Endothelial cell of umbilical vein (primary cell): ENCODE results near the gene FRMD4A. TPM values are rescaled to one million over a fixed set of nuclear protein-coding genes. Genes with fewer than 3 reads are reported as not detected.
A peak's percentile ranks its signal among the peaks of the same experiment; 100 is the strongest.

ENCODE experiments used
- BruUV-seq: library from RNA; stranded (reverse); fragments of 400-500 nt; replicated peaks from 2 replicates; lab custom pipeline; 2021; lab: Mats Ljungman, UMichigan
- CTCF ChIA-PET: fragments of 300-600, 350-600 bp; sonication (Branson Sonifier 250); formaldehyde crosslinking; loops from one replicate; lab custom pipeline; 2021; ENCODE audit warnings: antibody characterized with exemption, inconsistent platforms; lab: Charles Lee
- POLR2A ChIA-PET: fragments of 300-600, 350-600 bp; sonication (Branson Sonifier 250); formaldehyde crosslinking; loops from one replicate; lab custom pipeline; 2021; ENCODE audit warnings: antibody characterized with exemption, inconsistent platforms; lab: Charles Lee
- DNase-seq: peaks from one replicate; pipeline ENCODE4 v3.0.0-alpha.2; 2011; ENCODE audit warnings: low read depth, low spot score
- FAIRE-seq: peaks from 2 replicates; lab custom pipeline; 2011; peaks lifted over from hg19 to GRCh38; lab: Jason Lieb, UNC
- H2AFZ ChIP-seq: 2 replicates; pipeline ENCODE4 v1.6.0; 2012; ENCODE audit warnings: low read depth, low read length, control low read depth, inconsistent platforms
- H3K27ac ChIP-seq: 2 replicates; pipeline ENCODE4 v1.5.1; 2011; ENCODE audit warnings: low read depth, mild to moderate bottlenecking, control low read depth, low read length, moderate library complexity; ENCODE audit not compliant: insufficient read depth
- H3K27me3 ChIP-seq, 2 experiments: 2 replicates each; pipeline versions ENCODE4 v1.6.0 to v1.6.1; 2011; ENCODE audit warnings: low read length in 2 of 2, mixed read lengths in 1 of 2; ENCODE audit not compliant: control insufficient read depth in 2 of 2, insufficient read depth in 2 of 2
- H3K36me3 ChIP-seq, 2 experiments: 2 replicates in 1 of 2; 3 replicates in 1 of 2; pipeline ENCODE4 v1.5.1; 2011; ENCODE audit warnings: low read length in 2 of 2, mild to moderate bottlenecking in 1 of 2, moderate library complexity in 1 of 2; ENCODE audit not compliant: control insufficient read depth in 2 of 2, insufficient read depth in 2 of 2; ENCODE audit errors: extremely low read depth in 1 of 2
- H3K4me1 ChIP-seq: 3 replicates; pipeline ENCODE4 v1.5.1; 2011; ENCODE audit warnings: mild to moderate bottlenecking, low read length; ENCODE audit not compliant: control insufficient read depth, insufficient read depth; ENCODE audit errors: extremely low read depth
- H3K4me2 ChIP-seq: 2 replicates; pipeline ENCODE4 v1.6.1; 2011; ENCODE audit warnings: low read length, control low read depth, mixed read lengths; ENCODE audit not compliant: insufficient read depth
- H3K4me3 ChIP-seq, 3 experiments: fragments of 200-600 bp in 1 of 3; sonication (generic), shearing (Covaris generic) in 1 of 3; replicated peaks in 1 of 3; 2 replicates each; pipeline ENCODE4 v1.5.1; 2011 to 2016; ENCODE audit warnings: control low read depth in 3 of 3, low read length in 3 of 3, mild to moderate bottlenecking in 2 of 3, inconsistent platforms in 1 of 3, low read depth in 1 of 3, moderate library complexity in 1 of 3; ENCODE audit not compliant: insufficient read depth in 1 of 3
- H3K79me2 ChIP-seq: 2 replicates; pipeline ENCODE4 v1.6.0; 2012; ENCODE audit warnings: low read length, inconsistent platforms; ENCODE audit not compliant: control insufficient read depth, insufficient read depth
- H3K9ac ChIP-seq: replicated peaks from 2 replicates; pipeline ENCODE3; 2011; ENCODE audit warnings: low read length, control low read depth; ENCODE audit not compliant: insufficient read depth; ENCODE audit errors: extremely low read depth
- H3K9me1 ChIP-seq: replicated peaks from 3 replicates; pipeline ENCODE4 v1.6.0; 2011; ENCODE audit warnings: mild to moderate bottlenecking, low read length; ENCODE audit not compliant: control insufficient read depth, insufficient read depth; ENCODE audit errors: extremely low read depth
- H3K9me3 ChIP-seq: replicated peaks from 2 replicates; pipeline ENCODE4 v1.5.1; 2012; ENCODE audit warnings: low read length, inconsistent platforms; ENCODE audit not compliant: control insufficient read depth, insufficient read depth
- H4K20me1 ChIP-seq: replicated peaks from 2 replicates; pipeline ENCODE3; 2011; ENCODE audit warnings: mild to moderate bottlenecking, low read length; ENCODE audit not compliant: control insufficient read depth, insufficient read depth; ENCODE audit errors: extremely low read depth
- EZH2 ChIP-seq: IDR thresholded peaks from 2 replicates; pipeline ENCODE4 v1.6.1; 2012; ENCODE audit warnings: borderline replicate concordance, low read depth, mild to moderate bottlenecking, moderate library complexity, low read length, inconsistent platforms; ENCODE audit not compliant: severe bottlenecking
- FOS ChIP-seq: IDR thresholded peaks from 2 replicates; pipeline ENCODE4 v1.6.1; 2011; ENCODE audit warnings: mild to moderate bottlenecking, low read length, moderate library complexity, borderline replicate concordance; ENCODE audit not compliant: insufficient read depth
- JUN ChIP-seq: IDR thresholded peaks from 2 replicates; pipeline ENCODE4 v1.6.1; 2011; ENCODE audit warnings: borderline replicate concordance, low read depth; ENCODE audit not compliant: insufficient read length, insufficient read depth
- MAX ChIP-seq: IDR thresholded peaks from 2 replicates; pipeline ENCODE4 v1.6.1; 2011; ENCODE audit not compliant: insufficient read depth, insufficient read length
- MYC ChIP-seq: IDR thresholded peaks from one replicate; pipeline ENCODE4 v1.6.1; 2011; ENCODE audit warnings: mild to moderate bottlenecking, low read depth, low read length
- POLR2A ChIP-seq: IDR thresholded peaks from 2 replicates; pipeline ENCODE4 v1.6.1; 2012; ENCODE audit warnings: low read depth, mild to moderate bottlenecking, control low read depth, low read length
- POLR2AphosphoS5 ChIP-seq: IDR thresholded peaks from 2 replicates; pipeline ENCODE4 v1.6.1; 2012; ENCODE audit warnings: low read depth, mild to moderate bottlenecking, control low read depth, low read length, moderate library complexity; ENCODE audit not compliant: insufficient read depth
- dilution Hi-C: fragments of 300-500 bp; cut with MboI; formaldehyde crosslinking; loops from one replicate; pipeline ENCODE4 v1.15.0; 2019; ENCODE audit warnings: low sequenced_read_pairs; ENCODE audit not compliant: extremely low pct_ligation_motif_present
- intact Hi-C: fragments of 100-400 bp; cut with micrococcal nuclease; formaldehyde crosslinking; loops from one replicate; pipeline ENCODE4 v1.10.0; 2022
- polyA plus RNA-seq, 4 experiments: library from polyadenylated mRNA; depleted of rRNA in 3 of 4; stranded (reverse) in 3 of 4; unstranded in 1 of 4; fragments of >200 nt; gene quantifications; 2 replicates each; pipeline versions ENCODE4 v1.2.1 to v1.2.3, GENCODE V29; 2011 to 2012; ENCODE audit warnings: missing spikeins in 1 of 4
- total RNA-seq: library from RNA; stranded (reverse); gene quantifications from 2 replicates; pipeline ENCODE4 v1.2.3, GENCODE V29; 2021

The FRMD4A gene
- total and polyA plus RNA-seq, 2 donors (not counting 3 experiments of a cell fraction or from before 2014, with no cell fraction given), result 123 to 148 TPM

- POLR2A ChIA-PET, result interaction anchor here (0.6 to 1.4 kb wide), 4 partner anchors 20 to 47 kb away, joined by 3 to 9 read pairs (median 4); no protein-coding TSS in a partner anchor
- dilution Hi-C loops, result no loop called here
- FAIRE-seq, result no peak
- H3K79me2 ChIP-seq, result peaks cover 99% of the 10 kb centered on the region
- peaks cover 1 to 11% of the 10 kb centered on the region in 2 experiments for H3K36me3 ChIP-seq
- TF ChIP-seq FOS (no peak), EZH2 (no peak), JUN (no peak), POLR2AphosphoS5 (no peak), MYC (no peak), MAX (no peak), POLR2A (no peak)
- no TSS peak for BruUV-seq
- peaks cover 83% of the 10 kb centered on the region for H3K4me1 ChIP-seq
- peak overlapping the region; percentile 73 for H3K27ac ChIP-seq
- no peak overlapping the region for H2AFZ ChIP-seq
- H3K9me3 ChIP-seq, result no peaks in the 10 kb centered on the region
- no peaks in the 10 kb centered on the region for H3K27me3 ChIP-seq
- DNase-seq, result no peak
- no peak overlapping the region for H3K4me3 ChIP-seq
- H4K20me1 ChIP-seq, result no peaks in the 10 kb centered on the region
- H3K9ac ChIP-seq, result no peak overlapping the region
- H3K9me1 ChIP-seq, result no peaks in the 10 kb centered on the region
- peak overlapping the region; percentile 81 for H3K4me2 ChIP-seq
- CTCF ChIA-PET, result interaction anchor here (1.1 to 3.4 kb wide), 5 partner anchors 21 to 233 kb away, joined by 3 to 16 read pairs (median 5); no protein-coding TSS in a partner anchor
- intact Hi-C loops, result loop anchor here (5.0 kb wide), 1 partner anchor 211 kb away; no protein-coding TSS in a partner anchor
These were observed 469.8 kb downstream of the FRMD4A start for GRCh38 chr10:13860886-13861285.
